HG02981 (cell line): ENCODE results near the gene CD48.
A peak's percentile ranks its signal among the peaks of the same experiment; 100 is the strongest.

Source experiments
- ATAC-seq: cut with Tn5 transposase; IDR thresholded peaks from one replicate; pipeline ENCODE4 v1.9.1; 2021; ENCODE audit warnings: mild to moderate bottlenecking, moderate library complexity; ENCODE audit not compliant: unreplicated experiment

CD48 gene

DNA sequence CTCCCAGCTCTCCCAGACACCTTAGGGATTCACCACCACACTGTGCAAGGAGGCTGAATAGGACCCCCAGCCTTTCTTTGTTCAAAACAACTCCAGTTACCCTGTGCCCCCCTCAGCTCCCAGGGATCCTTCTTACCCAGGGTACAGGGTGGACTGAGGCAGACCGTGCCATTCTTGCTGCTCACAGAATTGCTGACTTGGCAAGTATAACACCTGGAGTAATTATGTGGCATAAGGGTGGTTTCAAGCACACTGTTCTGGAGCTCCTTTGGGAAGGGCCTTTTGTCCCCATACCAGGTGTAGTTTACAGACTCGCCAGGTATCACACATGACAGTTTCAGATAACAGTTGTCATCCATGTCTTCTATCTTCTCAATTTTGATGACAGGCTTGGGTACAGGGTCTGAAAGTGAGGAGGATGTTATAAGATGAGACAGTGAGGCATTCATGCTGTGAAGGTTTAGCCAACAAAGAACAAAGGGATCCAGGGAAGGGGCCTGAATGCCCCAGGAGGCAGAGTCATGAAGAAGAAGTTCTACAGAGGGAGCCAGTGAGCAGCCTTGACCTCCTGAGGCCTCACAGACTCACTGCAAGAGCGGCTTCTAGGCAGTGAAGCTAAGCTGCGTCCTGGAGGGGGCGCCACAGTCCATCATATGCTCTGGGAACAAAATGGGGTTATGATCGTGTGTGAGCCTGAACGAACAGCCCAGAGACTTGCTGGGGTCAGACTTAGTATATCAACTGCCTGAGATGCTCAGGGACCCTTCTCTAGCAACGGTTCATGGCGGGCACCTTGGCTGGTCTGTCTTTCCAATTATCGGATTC is 30.3 kb downstream of the CD48 start:
- peak; percentile 57 for ATAC-seq

DNA sequence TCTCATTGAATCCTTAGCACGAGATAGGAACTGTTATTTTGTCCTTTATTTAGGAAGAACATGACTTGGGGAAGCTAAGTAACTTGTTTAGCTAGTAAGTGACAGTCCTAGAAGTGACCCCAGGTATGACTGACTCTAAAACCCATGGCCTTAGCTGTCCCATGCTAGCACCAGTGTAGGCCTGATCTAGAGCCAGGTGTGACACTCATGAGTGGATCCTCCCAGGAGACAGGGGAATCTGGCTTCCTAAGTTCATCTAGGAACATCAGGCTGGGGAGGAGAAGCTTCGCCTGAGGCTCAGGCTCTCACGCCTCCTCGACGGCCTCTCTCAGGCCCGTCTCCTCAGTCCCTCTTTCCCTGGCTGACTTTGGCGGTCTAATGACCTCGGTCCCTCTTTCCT is 31.2 kb downstream of the CD48 start:
- no peak for ATAC-seq

DNA sequence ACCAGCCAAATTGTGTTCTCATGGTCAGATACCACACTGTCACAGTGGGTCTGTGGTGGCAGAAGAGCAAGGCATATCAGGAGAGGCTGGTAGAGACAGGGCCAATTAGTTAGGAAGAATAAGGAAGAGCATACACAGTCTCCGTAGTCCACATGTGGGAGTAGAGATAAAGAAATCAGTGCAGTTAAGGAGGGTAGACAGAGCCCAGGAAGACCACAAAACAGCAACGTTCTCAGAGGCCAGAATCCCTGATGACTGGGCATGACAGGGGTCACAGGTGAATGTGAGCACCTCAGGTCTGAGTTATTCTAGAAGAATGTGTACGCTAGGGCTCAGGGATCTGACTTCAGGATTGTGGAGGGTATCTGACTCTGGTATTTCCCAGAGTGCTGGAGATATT is 31.7 kb downstream of the CD48 start:
- ATAC-seq: no peak

DNA sequence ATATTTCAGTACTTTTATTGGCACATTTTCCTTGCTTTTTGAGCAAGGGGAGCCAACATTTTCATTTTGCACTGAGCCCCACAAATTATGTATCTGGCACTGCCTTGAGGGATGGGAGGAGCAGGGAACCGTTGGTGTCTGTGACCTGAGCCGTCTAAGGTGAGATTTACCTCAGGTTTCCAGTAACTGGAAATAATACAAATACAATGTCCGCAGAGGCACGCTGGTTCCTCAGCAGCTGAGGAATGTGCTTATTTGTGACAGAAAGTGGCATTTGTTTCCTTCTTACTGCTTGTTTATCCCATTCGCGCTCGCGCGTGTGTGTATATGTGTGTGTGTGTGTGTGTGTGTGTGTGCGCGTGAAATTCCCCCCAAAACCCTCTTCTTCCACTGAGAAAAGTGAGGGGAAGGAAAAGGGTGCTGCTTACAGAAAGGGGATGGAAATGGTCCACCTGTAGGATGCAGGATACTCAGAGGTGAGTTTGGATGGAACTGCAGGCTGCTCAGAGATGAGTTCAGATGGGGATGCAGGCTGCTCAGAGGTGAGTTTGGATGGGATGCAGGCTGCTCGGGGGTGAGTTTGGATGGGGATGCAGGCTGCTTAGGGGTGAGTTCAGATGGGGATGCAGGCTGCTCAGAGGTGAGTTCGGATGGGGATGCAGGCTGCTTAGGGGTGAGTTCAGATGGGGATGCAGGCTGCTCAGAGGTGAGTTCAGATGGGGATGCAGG is 34.6 kb downstream of the CD48 start:
- ATAC-seq: no peak

DNA sequence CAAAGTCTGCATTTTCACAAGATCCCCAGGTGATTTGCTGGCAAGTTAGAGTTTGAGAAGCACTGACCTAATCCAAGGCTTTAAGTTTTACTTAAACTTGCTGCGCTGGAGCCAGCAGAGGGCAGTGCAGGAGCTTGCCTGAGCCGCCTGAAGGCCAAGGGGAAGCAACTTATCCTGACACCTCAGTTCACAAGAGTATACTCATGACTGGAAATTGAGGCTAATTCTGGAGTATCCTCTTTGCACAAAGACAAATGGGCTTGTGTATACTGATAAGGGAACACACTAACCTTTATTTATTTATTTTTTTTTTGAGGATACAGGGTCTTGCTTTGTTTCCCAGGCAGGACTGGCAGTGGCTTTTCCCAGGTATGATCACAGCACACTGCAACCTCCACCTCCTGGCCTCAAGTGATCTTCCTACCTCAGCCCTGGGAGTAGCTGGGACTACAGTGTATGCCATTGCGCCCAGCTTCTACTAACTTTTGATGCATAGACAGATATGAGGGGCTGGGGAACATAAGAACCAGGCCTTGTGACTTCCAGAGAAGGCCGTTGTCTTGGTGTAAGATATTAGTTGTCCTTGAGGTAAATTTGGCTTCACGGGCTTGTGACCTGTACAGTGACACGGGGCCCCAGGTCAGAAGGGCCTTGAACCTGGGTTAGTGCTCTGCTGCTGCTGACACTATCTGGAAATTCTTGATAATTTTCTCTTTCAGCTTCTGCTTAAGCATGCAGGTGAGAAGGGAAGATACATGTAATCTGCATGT is 35.8 kb downstream of the CD48 start:
- ATAC-seq: peak; percentile 52

DNA sequence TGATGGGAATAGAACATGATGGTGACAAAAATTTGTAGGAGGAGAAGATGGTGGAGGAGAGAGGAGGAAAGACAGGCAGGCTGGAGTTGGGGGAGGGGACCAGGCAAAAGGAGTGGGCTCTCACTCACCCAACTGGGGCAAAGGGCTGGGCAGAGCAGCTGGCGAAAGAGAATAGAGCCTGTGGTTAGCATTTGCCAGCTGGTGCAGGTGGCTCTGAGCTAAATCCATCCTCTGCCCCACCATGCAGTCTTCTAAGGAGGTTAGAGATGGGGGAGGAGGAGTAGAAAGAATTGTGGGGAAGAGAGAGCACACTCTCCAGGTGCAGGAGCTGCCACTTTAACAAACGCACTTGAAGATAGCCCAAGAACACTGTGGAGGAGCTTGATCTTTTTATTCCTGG is 37.2 kb downstream of the CD48 start:
- no peak for ATAC-seq

DNA sequence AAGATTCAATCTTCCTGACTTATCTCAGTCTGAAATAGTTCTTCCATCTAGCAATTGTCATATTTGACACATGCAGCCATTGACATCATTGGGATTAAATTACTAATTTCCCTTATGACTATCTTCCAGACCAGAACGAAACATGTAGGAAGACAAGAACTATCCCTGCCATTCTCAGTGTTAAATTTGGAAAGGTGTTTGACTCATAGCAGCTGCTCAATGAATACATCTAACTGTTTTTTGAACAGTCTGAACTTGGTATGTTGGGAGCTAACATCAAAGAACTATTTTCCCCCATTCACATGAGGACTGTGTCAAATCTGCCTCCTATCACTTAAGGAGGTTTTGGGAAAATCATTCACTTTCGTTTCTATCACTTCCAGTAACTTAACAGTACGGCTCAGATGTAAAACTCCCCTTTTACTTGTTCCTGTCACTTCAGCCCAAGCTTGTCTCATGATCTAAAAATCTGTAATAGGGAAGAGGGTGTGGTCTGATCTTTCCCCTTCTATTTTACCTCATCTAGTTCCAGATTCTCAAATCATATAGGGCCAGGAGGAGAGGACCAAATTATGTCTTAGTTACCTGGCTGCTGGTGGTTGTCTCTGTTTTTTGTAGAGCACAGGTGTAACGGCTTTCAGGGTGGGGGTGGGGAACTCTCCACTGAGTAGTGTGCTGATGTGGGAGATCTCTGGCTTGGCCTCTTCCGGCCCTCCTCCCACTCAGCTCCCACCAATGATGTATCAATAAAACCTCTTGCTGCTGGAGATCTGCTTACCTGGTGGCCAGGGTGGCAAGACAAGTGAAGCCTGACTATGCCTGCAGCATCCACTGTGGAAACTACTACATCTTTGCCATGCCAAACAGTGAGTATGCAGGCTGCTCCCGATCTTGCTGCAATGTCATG is 38.6 kb downstream of the CD48 start:
- no peak for ATAC-seq

DNA sequence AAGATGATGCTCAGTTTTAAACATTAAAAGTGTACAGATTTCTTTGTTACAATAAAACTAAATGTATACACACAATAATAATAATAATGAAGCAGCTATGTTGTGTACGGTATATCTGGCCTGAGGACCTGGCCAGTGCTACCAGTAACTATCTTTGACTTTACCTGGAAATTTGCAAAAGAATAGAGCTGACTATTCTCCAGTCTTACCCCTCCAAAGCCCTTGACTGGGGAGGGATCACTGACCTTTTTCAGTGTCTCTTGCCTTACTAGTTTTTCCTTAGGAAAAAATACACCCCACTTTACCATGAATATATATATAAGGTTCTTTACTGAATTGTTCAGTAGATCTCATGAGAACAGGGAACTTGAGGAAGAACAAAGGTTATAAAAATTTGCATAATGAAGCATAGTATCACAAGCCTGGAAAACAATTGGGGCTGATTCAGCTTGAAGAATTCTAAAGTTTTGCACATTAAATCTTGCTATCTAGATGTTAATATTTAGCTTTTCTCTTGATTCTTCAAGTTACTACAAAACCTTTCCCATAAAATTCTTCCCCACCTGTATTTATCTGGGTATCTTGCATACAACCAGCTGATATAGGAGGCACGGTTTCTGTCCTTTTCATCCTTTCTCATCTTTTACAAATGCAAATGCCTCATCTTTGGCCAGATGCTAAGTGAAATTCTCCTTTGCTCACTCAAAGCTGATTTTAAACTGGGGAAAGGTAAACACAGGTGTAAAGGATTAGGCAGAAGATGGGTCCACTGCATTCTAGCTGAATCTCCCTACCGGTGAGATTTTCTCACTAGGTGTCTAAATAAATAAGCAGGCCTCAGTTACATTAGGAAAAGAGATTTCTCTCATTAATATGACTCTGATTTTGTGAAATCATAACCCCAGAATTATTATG is 39.8 kb downstream of the CD48 start:
- no peak for ATAC-seq

DNA sequence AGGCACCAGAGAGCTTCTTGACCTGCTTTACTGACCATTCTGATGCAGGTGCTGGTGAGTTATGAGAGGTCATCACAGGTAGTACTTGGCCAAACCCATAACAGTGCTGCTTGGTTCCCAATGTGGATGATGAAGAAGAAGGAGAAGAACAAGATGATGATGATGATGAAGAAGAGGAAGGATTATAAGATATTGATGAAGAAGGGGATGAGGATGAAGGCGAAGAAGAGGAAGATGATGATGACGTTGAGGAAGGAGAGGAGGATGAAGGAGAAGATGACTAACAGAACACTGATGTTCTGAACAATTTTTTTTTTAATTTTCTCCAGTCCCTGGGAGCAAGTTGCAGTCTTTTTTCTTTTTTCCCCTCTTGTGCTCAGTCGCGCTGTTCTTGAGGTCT is 40.9 kb downstream of the CD48 start:
- no peak for ATAC-seq

DNA sequence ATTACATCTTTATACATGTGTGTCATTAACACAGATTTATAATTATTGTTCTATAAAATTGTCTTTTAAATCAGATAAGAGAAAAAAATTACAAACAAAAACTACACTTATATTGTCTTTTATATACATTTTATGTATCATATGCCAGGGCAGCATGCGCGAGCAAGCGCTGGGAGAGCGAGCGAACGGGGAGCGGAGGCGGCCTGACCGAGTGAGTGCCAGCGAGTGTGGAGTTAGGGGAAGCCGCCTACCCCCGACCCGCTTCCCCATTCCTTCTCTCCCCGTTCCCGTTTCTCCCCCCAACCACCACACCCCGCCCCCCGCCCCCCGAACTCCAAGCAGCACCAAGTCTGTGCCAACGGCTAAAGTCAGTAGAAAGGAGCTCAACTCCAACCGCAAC is 41.8 kb downstream of the CD48 start:
- ATAC-seq: no peak

DNA sequence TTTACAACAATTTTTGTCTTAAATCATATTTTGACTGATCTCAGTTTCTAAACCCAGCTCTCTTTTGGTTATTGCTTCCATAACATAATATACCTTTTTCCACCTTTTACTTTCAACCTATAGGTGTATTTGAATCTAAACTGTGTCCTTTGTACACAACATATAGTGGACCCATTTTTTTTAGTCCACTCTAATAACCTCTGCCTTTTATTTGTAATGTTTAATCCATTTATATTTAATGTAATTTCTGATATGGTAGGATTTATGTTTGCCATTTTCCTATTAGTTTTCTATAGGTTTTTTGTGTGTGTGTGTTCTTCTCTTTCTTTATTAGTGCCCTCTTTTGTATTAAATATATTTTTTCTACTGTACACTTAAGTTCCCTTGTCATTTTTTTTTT is 42.3 kb downstream of the CD48 start:
- ATAC-seq: no peak

DNA sequence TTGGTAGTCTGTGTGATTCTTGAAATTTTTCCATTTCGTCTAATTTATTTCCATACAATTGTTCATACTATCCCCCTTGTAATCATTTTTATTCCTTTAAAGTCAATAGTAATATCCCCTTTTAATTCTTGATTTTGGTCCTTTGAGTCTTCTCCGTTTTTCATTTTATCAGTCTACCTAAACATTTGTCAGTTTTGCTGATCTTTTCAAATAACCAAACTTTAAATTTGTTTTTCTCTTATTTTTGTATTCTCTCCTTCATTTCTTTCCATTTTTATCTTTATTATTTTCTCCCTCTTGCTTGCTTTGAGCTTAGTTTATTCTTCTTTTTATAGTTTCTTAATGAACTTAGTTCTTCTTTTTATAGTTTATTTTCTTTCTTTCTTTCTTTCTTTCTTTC is 43.7 kb downstream of the CD48 start:
- no peak for ATAC-seq

DNA sequence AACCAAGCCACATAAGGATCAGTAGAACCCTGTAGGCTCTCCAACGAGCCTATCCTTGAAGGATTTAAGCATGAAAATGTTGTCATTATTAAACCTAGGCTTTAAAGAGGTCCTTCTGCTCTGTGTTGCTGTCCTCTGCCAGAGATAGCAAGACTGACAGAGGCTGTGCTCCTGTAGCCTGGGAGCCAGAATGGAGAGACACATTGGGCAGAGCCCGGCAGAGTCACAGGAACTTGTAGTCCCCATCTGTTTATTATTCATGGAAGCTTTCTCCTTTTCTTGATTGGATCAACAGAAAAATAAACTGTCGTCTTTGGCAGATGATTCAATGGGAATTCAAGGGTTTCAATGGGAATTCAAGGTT is 45.6 kb downstream of the CD48 start:
- no peak for ATAC-seq

DNA sequence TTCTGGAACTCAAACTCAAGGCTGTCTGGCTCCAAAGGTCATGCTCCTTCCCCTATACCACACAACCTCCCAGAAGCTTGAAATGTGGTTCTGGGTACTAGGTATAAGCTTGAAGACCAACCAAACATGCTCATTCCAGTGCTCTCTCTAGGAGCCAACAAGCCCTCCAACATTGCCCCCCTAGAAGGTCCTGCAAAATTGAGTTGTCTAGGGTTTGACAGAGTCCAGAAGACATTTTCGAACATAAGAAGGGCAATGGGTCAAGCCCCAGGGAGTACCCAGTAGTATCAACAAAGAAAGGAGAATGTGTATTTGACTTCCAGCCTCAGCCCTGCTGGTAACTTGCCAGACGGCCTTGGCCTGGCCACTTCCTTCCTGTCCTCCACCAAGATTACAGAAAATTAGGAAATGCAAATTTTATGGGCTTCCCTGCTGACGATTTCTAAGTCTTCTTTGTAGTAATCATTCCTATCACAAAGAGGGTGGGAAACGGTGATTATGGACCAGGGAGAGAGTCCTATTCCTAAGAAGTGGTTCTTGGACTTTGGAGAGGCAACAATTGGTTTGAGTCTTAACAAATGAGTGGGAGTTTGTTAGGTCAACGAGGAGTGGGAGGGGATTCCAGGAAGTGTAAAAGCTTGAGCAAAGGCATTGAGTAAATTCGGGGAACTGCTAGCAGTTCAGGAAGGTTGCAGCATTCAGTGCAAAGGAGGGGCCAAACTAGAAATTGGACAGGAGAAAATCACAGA is 46.1 kb downstream of the CD48 start:
- ATAC-seq: no peak

DNA sequence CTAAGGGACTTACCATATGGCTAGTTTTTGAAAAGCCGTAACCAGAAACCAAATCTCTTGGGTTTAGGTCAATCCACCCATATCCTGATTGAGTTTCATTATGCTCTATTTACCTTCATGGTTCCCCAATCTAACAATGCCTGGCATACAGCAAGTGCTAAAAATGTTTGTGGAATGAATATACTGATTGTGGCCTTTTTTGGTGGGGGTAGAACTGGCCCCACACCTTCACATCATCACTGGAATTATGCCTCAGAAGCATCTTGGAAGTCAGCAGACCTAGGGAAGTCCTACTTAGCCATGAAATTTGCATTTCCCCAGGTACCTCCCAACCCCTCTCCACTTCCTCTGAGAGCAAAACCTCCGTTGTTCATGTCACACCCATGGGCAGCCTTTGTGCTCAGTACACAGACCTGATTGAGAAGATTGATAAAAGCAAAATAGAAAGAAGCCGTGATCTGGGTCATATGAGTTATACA is 47.0 kb downstream of the CD48 start:
- peak; percentile 65 for ATAC-seq

DNA sequence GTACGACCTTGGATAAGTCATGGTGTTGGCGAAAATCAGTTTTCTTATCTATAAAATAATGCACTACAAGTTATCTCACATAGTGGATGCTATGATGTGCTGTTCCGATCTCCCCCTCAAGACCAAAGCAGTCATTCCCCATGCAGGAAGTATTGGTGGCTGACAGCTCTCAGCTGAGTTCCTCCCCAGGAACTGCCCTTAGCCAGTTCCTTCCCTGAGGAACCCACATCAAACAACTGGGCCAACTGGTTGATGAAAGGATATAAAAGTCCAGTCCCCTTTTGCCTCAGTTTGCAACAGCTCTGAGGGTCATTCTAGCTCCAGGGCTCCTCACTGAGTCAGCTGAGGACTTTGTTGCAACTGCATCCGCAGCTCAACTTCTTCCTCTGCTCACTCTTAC is 48.7 kb downstream of the CD48 start:
- no peak for ATAC-seq

DNA sequence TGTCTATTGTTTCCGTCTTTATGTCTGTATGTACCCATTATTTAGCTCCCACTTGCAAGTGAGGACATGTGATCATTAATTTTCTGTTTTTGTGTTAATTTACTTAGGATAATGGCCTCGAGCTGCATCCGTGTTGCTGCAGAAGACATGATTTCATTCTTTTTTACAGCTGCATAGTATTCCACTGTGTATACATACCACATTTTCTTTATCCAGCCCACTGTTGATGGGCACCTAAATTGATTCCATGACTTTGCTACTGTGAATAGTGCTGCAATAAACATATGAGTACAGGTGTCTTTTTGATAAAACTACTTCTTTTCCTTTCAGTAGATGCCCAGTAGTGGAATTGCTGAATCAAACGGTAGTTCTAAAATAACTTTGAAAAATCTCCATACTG is 52.1 kb downstream of the CD48 start:
- no peak for ATAC-seq

DNA sequence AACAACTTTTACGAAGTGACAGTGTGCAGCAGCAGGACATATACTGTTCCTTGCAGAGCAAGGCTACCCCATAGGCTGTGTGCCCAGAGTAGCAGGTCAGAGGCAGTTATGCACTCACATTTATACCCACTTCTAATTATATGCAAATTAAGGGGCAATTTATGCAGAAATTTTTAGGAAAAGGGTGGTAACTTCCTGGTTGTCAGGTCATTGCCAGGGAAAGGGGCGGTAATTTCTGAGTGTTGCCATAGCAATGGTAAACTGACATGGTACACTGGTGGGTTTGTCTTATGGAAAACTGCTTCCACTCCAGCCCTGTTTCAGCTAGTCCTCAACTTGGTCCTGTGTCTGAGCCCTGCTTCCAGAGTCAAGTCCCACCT is 52.8 kb downstream of the CD48 start:
- ATAC-seq: no peak
